Measurements from ENCODE around the gene EIF4H. TPM values are rescaled to one million over a fixed set of nuclear protein-coding genes. Genes with fewer than 3 reads are reported as not detected.
A peak's percentile ranks its signal among the peaks of the same experiment; 100 is the strongest.

EIF4H gene
- total and polyA plus RNA-seq, 9 of the 15 experiments (the other 6 are each of a cell fraction or from before 2014, with no cell fraction given) = 11.0 to 435 (median 319) TPM

DNA sequence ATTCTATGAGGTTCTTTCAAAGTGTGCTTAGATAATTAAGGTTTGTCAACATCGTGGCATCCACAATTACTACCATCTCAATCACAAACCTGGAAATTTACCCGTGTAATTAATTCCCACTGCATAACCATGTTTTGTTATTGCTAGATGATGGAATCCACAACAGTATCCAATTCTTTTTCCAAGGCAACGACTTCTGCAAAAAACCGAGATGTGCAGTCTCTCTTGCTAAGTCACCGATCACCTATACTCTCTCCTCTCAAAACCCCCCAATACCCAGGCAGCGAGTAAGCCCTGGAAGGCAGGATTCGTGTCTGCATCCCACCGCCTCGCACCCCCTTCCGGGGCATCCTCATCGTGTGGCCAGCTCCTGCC, 678 bp upstream of the EIF4H start:
- CTCF ChIA-PET (ENCODE audit: low intra/inter-chr PET ratio) = interaction anchor here (1.3 kb wide), 1 partner anchor 106 kb away, joined by 3 read pairs; no protein-coding TSS in a partner anchor
- Histone ChIP-seq H4K20me1 (replicated peaks; ENCODE audit: control insufficient read depth, insufficient read depth, low read length) (peaks cover 27% of the 10 kb centered on the region), H3K4me1 (replicated peaks in 1 of 2; ENCODE audit: control insufficient read depth in 2 of 2, insufficient read depth in 2 of 2, low read length in 2 of 2) (peaks cover 24 to 32% of the 10 kb centered on the region in 2 experiments; a peak in 4 of 5 replicates), H3K9me3 (replicated peaks; ENCODE audit: control insufficient read depth, insufficient read depth, low read depth, low read length) (no peaks in the 10 kb centered on the region), H3K9me1 (ENCODE audit: control insufficient read depth, insufficient read depth, low read length) (no peaks in the 10 kb centered on the region), H3K36me3 (ENCODE audit: control insufficient read depth, insufficient read depth, low read length) (peaks cover 30% of the 10 kb centered on the region), H2AFZ (ENCODE audit: low read depth, low read length) (peak overlapping the region; percentile 85), H3K27me3 (ENCODE audit: control insufficient read depth in 2 of 2, insufficient read depth in 2 of 2, low read length in 2 of 2) (no peaks in the 10 kb centered on the region), H3K27ac (ENCODE audit: extremely low read depth, low read depth, low read length) (peak overlapping the region; percentile 91), H3K9ac (ENCODE audit: insufficient read depth in 1 of 2, low read depth in 2 of 2, low read length in 2 of 2) (peak overlapping the region; percentile 93 to 98), H3K79me2 (ENCODE audit: control insufficient read depth, insufficient read depth, low read length) (peaks cover 54% of the 10 kb centered on the region), H3K4me2 (ENCODE audit: insufficient read depth, low read length) (peak overlapping the region; percentile 96), H3K4me3 (peak overlapping the region; percentile 79)
- DNase-seq (ENCODE audit: extremely low read depth in 1 of 4, low spot score in 3 of 4) = no peak
- no peak for ATAC-seq
- BruUV-seq (replicated peaks) = no TSS peak
- WGBS (ENCODE audit: insufficient coverage, low coverage, missing lambda C conversion rate) = 2% methylated on average over 11 of the region's 11 CpGs
- peak; percentile 48 for FAIRE-seq
- intact Hi-C loops (cut with micrococcal nuclease) = loop anchor here (5.0 kb wide), 1 partner anchor 91 kb away; the partner anchor contains the start of gene LIMK1
- POLR2A ChIA-PET = interaction anchor here (0.6 to 8.8 kb wide), 15 partner anchors 8 to 594 kb away, joined by 3 to 86 read pairs (median 5); partner anchors contain the start of gene LIMK1
- in situ Hi-C loops (cut with MboI) = no loop called here
- TF ChIP-seq MYC (IDR thresholded peaks at IDR 0.05; ENCODE audit: low read depth, low read length) (no peak), MYC (CRISPR knock-in tag; IDR thresholded peaks at IDR 0.05; ENCODE audit: borderline replicate concordance, low read depth) (0 out of 2 replicates have a peak, but pooled peaks have one; percentile 78), SMAD3 (CRISPR knock-in tag; conservative IDR thresholded peaks at IDR 0.05) (no peak), POLR2B (IDR thresholded peaks at IDR 0.05; ENCODE audit: low read depth, partially characterized antibody) (peak; percentile 9), TOE1 (IDR thresholded peaks at IDR 0.05; ENCODE audit: borderline replicate concordance) (no peak), TOE1 (CRISPR knock-in tag; IDR thresholded peaks at IDR 0.05; ENCODE audit: borderline replicate concordance, low read depth) (no peak), SREBF2 (CRISPR knock-in tag; IDR thresholded peaks at IDR 0.05) (no peak), DPF2 (IDR thresholded peaks at IDR 0.05) (0 out of 2 replicates have a peak, but pooled peaks have one; percentile 13), CBX3 (IDR thresholded peaks at IDR 0.05; ENCODE audit: borderline replicate concordance in 1 of 2, low read length in 2 of 2) (0 out of 3 replicates have a peak, but pooled peaks of 1 of the 2 experiments have one; percentile 9), MTA1 (IDR thresholded peaks at IDR 0.05; ENCODE audit: borderline replicate concordance) (peak; percentile 36)
- TF ChIP-seq, protein P1, sequence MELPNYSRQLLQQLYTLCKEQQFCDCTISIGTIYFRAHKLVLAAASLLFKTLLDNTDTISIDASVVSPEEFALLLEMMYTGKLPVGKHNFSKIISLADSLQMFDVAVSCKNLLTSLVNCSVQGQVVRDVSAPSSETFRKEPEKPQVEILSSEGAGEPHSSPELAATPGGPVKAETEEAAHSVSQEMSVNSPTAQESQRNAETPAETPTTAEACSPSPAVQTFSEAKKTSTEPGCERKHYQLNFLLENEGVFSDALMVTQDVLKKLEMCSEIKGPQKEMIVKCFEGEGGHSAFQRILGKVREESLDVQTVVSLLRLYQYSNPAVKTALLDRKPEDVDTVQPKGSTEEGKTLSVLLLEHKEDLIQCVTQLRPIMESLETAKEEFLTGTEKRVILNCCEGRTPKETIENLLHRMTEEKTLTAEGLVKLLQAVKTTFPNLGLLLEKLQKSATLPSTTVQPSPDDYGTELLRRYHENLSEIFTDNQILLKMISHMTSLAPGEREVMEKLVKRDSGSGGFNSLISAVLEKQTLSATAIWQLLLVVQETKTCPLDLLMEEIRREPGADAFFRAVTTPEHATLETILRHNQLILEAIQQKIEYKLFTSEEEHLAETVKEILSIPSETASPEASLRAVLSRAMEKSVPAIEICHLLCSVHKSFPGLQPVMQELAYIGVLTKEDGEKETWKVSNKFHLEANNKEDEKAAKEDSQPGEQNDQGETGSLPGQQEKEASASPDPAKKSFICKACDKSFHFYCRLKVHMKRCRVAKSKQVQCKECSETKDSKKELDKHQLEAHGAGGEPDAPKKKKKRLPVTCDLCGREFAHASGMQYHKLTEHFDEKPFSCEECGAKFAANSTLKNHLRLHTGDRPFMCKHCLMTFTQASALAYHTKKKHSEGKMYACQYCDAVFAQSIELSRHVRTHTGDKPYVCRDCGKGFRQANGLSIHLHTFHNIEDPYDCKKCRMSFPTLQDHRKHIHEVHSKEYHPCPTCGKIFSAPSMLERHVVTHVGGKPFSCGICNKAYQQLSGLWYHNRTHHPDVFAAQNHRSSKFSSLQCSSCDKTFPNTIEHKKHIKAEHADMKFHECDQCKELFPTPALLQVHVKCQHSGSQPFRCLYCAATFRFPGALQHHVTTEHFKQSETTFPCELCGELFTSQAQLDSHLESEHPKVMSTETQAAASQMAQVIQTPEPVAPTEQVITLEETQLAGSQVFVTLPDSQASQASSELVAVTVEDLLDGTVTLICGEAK (IDR thresholded peaks at IDR 0.05) = peak; percentile 68
- TF ChIP-seq, protein P1 (CRISPR knock-in tag; IDR thresholded peaks at IDR 0.05) = no peak
- TF ChIP-seq, protein P2, sequence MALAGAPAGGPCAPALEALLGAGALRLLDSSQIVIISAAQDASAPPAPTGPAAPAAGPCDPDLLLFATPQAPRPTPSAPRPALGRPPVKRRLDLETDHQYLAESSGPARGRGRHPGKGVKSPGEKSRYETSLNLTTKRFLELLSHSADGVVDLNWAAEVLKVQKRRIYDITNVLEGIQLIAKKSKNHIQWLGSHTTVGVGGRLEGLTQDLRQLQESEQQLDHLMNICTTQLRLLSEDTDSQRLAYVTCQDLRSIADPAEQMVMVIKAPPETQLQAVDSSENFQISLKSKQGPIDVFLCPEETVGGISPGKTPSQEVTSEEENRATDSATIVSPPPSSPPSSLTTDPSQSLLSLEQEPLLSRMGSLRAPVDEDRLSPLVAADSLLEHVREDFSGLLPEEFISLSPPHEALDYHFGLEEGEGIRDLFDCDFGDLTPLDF (CRISPR knock-in tag; IDR thresholded peaks at IDR 0.05) = no peak

All from K562 (cell line).